Liver (tissue), 9 donors: ENCODE measurements around the gene AAGAB. TPM values are rescaled to one million over a fixed set of nuclear protein-coding genes. Genes with fewer than 3 reads are reported as not detected.

Experiments used
- DNase-seq: peaks from one replicate; pipeline ENCODE4 v3.0.0-alpha.2; 2017; ENCODE audit warnings: low spot score
- H3K27ac ChIP-seq, 2 donors: one replicate each; pipeline ENCODE4 v1.7.0; 2013; ENCODE audit warnings: inconsistent platforms in 2 of 2, low read length in 2 of 2, control low read depth in 1 of 2, low read depth in 1 of 2, mild to moderate bottlenecking in 1 of 2
- H3K27me3 ChIP-seq, 4 donors: one replicate each; pipeline versions ENCODE4 v1.6.1 to v1.7.0; 2013; ENCODE audit warnings: low read length in 3 of 4, inconsistent platforms in 1 of 4, mild to moderate bottlenecking in 1 of 4, moderate library complexity in 1 of 4; ENCODE audit not compliant: control insufficient read depth in 4 of 4, insufficient read depth in 4 of 4
- H3K36me3 ChIP-seq, 4 donors: one replicate each; pipeline versions ENCODE4 v1.6.1 to v1.7.0; 2013; ENCODE audit warnings: low read length in 3 of 4, mild to moderate bottlenecking in 3 of 4, low read depth in 1 of 4, moderate library complexity in 1 of 4; ENCODE audit not compliant: control insufficient read depth in 4 of 4, insufficient read depth in 3 of 4
- H3K4me1 ChIP-seq, 4 donors: one replicate each; pipeline versions ENCODE4 v1.6.1 to v1.7.0; 2013; ENCODE audit warnings: low read length in 3 of 4, mild to moderate bottlenecking in 3 of 4, moderate library complexity in 1 of 4; ENCODE audit not compliant: control insufficient read depth in 4 of 4, insufficient read depth in 4 of 4
- H3K4me3 ChIP-seq, 3 donors: one replicate each; pipeline versions ENCODE4 v1.6.1 to v1.7.0; 2013; ENCODE audit warnings: low read length in 3 of 3, control low read depth in 1 of 3, low read depth in 1 of 3, mild to moderate bottlenecking in 1 of 3
- H3K9ac ChIP-seq, 2 donors: one replicate each; pipeline ENCODE4 v1.7.0; 2013; ENCODE audit warnings: low read length in 2 of 2, mild to moderate bottlenecking in 2 of 2, moderate library complexity in 2 of 2, control low read depth in 1 of 2, low read depth in 1 of 2
- H3K9me3 ChIP-seq, 4 donors: one replicate each; pipeline versions ENCODE4 v1.6.1 to v1.7.0; 2013; ENCODE audit warnings: low read length in 3 of 4; ENCODE audit not compliant: control insufficient read depth in 4 of 4
- ATF3 ChIP-seq: IDR thresholded peaks from 2 replicates; pipeline ENCODE4 v1.6.1; 2016; ENCODE audit warnings: antibody characterized with exemption
- CTCF ChIP-seq: fragments of 150-350 bp; IDR thresholded peaks from 2 replicates; pipeline ENCODE4 v1.5.1; 2017; ENCODE audit warnings: improper control_type of control experiment, low read depth, low read length; ENCODE audit not compliant: missing input control
- EGR1 ChIP-seq, 2 donors: IDR thresholded peaks; 2 replicates each; pipeline ENCODE4 v1.6.1; 2016 to 2018; ENCODE audit warnings: antibody characterized with exemption in 2 of 2, low read depth in 2 of 2
- FOXA1 ChIP-seq: IDR thresholded peaks from 2 replicates; pipeline ENCODE4 v1.6.1; 2016; ENCODE audit warnings: antibody characterized with exemption
- FOXA2 ChIP-seq: IDR thresholded peaks from 2 replicates; pipeline ENCODE4 v1.6.1; 2016; ENCODE audit warnings: antibody characterized with exemption
- GABPA ChIP-seq, 2 donors: IDR thresholded peaks in 1 of 2; conservative IDR thresholded peaks in 1 of 2; 2 replicates each; pipeline ENCODE4 v1.6.1; 2016; ENCODE audit warnings: antibody characterized with exemption in 2 of 2, mild to moderate bottlenecking in 1 of 2, moderate library complexity in 1 of 2
- HNF4A ChIP-seq, 2 donors: conservative IDR thresholded peaks; 2 replicates each; pipeline ENCODE4 v1.6.1; 2016; ENCODE audit warnings: antibody characterized with exemption in 2 of 2, mild to moderate bottlenecking in 2 of 2
- HNF4G ChIP-seq: IDR thresholded peaks from 2 replicates; pipeline ENCODE4 v1.6.1; 2016; ENCODE audit warnings: antibody characterized with exemption
- JUND ChIP-seq, 2 donors: IDR thresholded peaks; 2 replicates each; pipeline ENCODE4 v1.6.1; 2016; ENCODE audit warnings: antibody characterized with exemption in 2 of 2
- MAX ChIP-seq: IDR thresholded peaks from 2 replicates; pipeline ENCODE4 v1.6.1; 2016; ENCODE audit warnings: antibody characterized with exemption
- NR2F2 ChIP-seq: IDR thresholded peaks from 2 replicates; pipeline ENCODE4 v1.6.1; 2016; ENCODE audit warnings: antibody characterized with exemption
- RAD21 ChIP-seq, 2 donors: IDR thresholded peaks; 2 replicates each; pipeline ENCODE4 v1.6.1; 2016; ENCODE audit warnings: antibody characterized with exemption in 2 of 2, mild to moderate bottlenecking in 2 of 2
- REST ChIP-seq: IDR thresholded peaks from 2 replicates; pipeline ENCODE4 v1.6.1; 2016; ENCODE audit warnings: antibody characterized with exemption, mild to moderate bottlenecking
- RXRA ChIP-seq, 2 donors: IDR thresholded peaks; 2 replicates each; pipeline ENCODE4 v1.6.1; 2017 to 2018; ENCODE audit warnings: antibody characterized with exemption in 2 of 2, mild to moderate bottlenecking in 1 of 2
- SP1 ChIP-seq: IDR thresholded peaks from 2 replicates; pipeline ENCODE4 v1.6.1; 2018; ENCODE audit warnings: antibody characterized with exemption, mild to moderate bottlenecking
- TAF1 ChIP-seq: conservative IDR thresholded peaks from 2 replicates; pipeline ENCODE4 v1.6.1; 2016; ENCODE audit warnings: antibody characterized with exemption, mild to moderate bottlenecking
- YY1 ChIP-seq: IDR thresholded peaks from 2 replicates; pipeline ENCODE4 v1.6.1; 2016; ENCODE audit warnings: antibody characterized with exemption, mild to moderate bottlenecking
- ZBTB33 ChIP-seq: IDR thresholded peaks from 2 replicates; pipeline ENCODE4 v1.6.1; 2016; ENCODE audit warnings: antibody characterized with exemption
- WGBS: extraction: QIAGEN DNeasy Blood & Tissue Kit; methylation state at CpG from one replicate; pipeline ENCODE4 v1.1.7; 2013; 5-methylcytosine and 5-hydroxymethylcytosine counted together
- polyA plus RNA-seq, 2 donors: library from polyadenylated mRNA; stranded (reverse) in 1 of 2; unstranded in 1 of 2; fragments of 200-250 nt in 1 of 2; fragments of >200 nt in 1 of 2; fragmentation: Nextera tagmentation in 1 of 2; extraction: Ambion mirVana in 1 of 2; gene quantifications; one replicate each; pipeline versions ENCODE4 v1.2.1 to v1.2.3, GENCODE V29; 2013 to 2015
- total RNA-seq, 2 donors: library from RNA; depleted of rRNA; stranded (reverse); fragments of >200 nt; gene quantifications; one replicate each; pipeline ENCODE4 v1.2.3, GENCODE V29; 2014
- donor health status: healthy.
- donor health status: healthy.
- donor health status: healthy.
- donor health status: healthy.
- donor health status: healthy.

The AAGAB gene
- total RNA-seq, result 10 to 100 TPM; 13.5 to 22.3 TPM
- 10 to 100 TPM in 1 of 2 donors, 1 to 10 TPM in 1; 3.6 to 12.4 TPM for polyA plus RNA-seq

- peak; percentile 99 for DNase-seq
- no peaks in the 10 kb centered on the region for H3K36me3 ChIP-seq
- peak within 1 kb of the TSS; percentile 40 to 83 for H3K9ac ChIP-seq
- under 1% methylated on average over 76 of the region's 76 CpGs for WGBS
- H3K9me3 ChIP-seq, result no peaks in the 10 kb centered on the region
- H3K27me3 ChIP-seq, result no peaks in the 10 kb centered on the region
- TF ChIP-seq ATF3 (no peak), RAD21 (IDR thresholded peaks at IDR 0.05) (peak; percentile 31 to 58), MAX (no peak), JUND (IDR thresholded peaks at IDR 0.05) (no peak), YY1 (peak; percentile 96), FOXA1 (peak; percentile 7), EGR1 (IDR thresholded peaks at IDR 0.05; ENCODE audit: low read depth in 2 of 2) (peak in 1 of 2 donors; percentile 63), SP1 (peak; percentile 95), TAF1 (no peak), CTCF (no peak), HNF4G (no peak), FOXA2 (no peak), REST (peak; percentile 30), GABPA (IDR thresholded peaks at IDR 0.05 in 1 of 2, conservative IDR thresholded peaks at IDR 0.05 in 1 of 2) (peak in 1 of 2 donors; percentile 90), ZBTB33 (no peak), RXRA (IDR thresholded peaks at IDR 0.05) (peak; percentile 18 to 44), NR2F2 (peak; percentile 51), HNF4A (conservative IDR thresholded peaks at IDR 0.05) (peak in 1 of 2 donors; percentile 33)
- H3K4me1 ChIP-seq, result peaks cover under 1 to 22% (median 12%) of the 10 kb centered on the region in 4 donors
- peak within 1 kb of the TSS; percentile 79 to 100 (median 92) for H3K4me3 ChIP-seq
- H3K27ac ChIP-seq, result peak within 1 kb of the TSS; percentile 49 to 55
Measured at GRCh38 chr15:67254238-67255175, at the start of gene AAGAB, which contains the start of gene IQCH. Gene AAGAB (minus strand): TSS chr15:67254661. CDS start chr15:67254631, 30 bp downstream. Gene IQCH (plus strand): TSS chr15:67254786. CDS start chr15:67254897, 111 bp downstream.
